B cell (primary cell): ENCODE results near the gene PHAX. TPM values are rescaled to one million over a fixed set of nuclear protein-coding genes. Genes with fewer than 3 reads are reported as not detected.
"Not testable (repeated sequence)": the region's sequence is repeated elsewhere in the genome, so short reads cannot be mapped to it uniquely, and the experiment has no call there.

ENCODE experiments used
- ATAC-seq: fragments of 200-7000 bp; cut with Tn5 transposase; one replicate; pipeline ENCODE4 v1.10.0; 2021; ENCODE audit warnings: low read depth, mild to moderate bottlenecking, moderate number of reproducible peaks, moderate library complexity
- CTCF ChIA-PET: fragments of 350-600 bp; sonication (Branson Sonifier 250); formaldehyde crosslinking; loops from one replicate; lab custom pipeline; 2021; ENCODE audit warnings: antibody characterized with exemption, inconsistent platforms; lab: Charles Lee
- POLR2A ChIA-PET: fragments of 350-600 bp; sonication (Branson Sonifier 250); formaldehyde crosslinking; loops from one replicate; lab custom pipeline; 2021; ENCODE audit warnings: antibody characterized with exemption; lab: Charles Lee
- DNase-seq: peaks from one replicate; pipeline ENCODE4 v3.0.0; 2013
- H2AFZ ChIP-seq: 2 replicates; pipeline ENCODE4 v1.6.1; 2012; ENCODE audit warnings: mild to moderate bottlenecking, low read depth, low read length; ENCODE audit not compliant: insufficient read depth, poor library complexity, severe bottlenecking
- H3K27ac ChIP-seq, 2 donors: 1 replicate in 1 of 2; 2 replicates in 1 of 2; pipeline ENCODE4 v1.5.1; 2012 to 2013; ENCODE audit warnings: low read length in 2 of 2, mild to moderate bottlenecking in 2 of 2, moderate library complexity in 1 of 2
- H3K27me3 ChIP-seq, 4 experiments: fragments of 200-600 bp in 1 of 4; sonication (generic) in 1 of 4; replicated peaks in 1 of 4; 1 replicate in 2 of 4; 2 replicates in 2 of 4; pipeline versions ENCODE4 v1.6.1 to v1.7.0; 2013 to 2016; ENCODE audit warnings: low read length in 3 of 4, mild to moderate bottlenecking in 2 of 4, mixed read lengths in 1 of 4, moderate library complexity in 1 of 4; ENCODE audit not compliant: insufficient read depth in 4 of 4, control insufficient read depth in 3 of 4; ENCODE audit errors: control extremely low read depth in 1 of 4
- H3K36me3 ChIP-seq, 2 experiments: replicated peaks in 1 of 2; 1 replicate in 1 of 2; 2 replicates in 1 of 2; pipeline versions ENCODE4 v1.6.1 to v1.7.1; 2013; ENCODE audit warnings: low read length in 1 of 2; ENCODE audit not compliant: insufficient read depth in 2 of 2, control insufficient read depth in 1 of 2; ENCODE audit errors: control extremely low read depth in 1 of 2, extremely low read depth in 1 of 2
- H3K4me1 ChIP-seq, 2 donors: fragments of 200-600 bp in 1 of 2; sonication (generic) in 1 of 2; 1 replicate in 1 of 2; 2 replicates in 1 of 2; pipeline versions ENCODE4 v1.5.1 to v1.6.1; 2013 to 2017; ENCODE audit warnings: low read length in 2 of 2; ENCODE audit not compliant: control insufficient read depth in 2 of 2, insufficient read depth in 2 of 2
- H3K4me2 ChIP-seq: replicated peaks from 2 replicates; pipeline ENCODE3; 2012; ENCODE audit warnings: mild to moderate bottlenecking, low read depth, low read length; ENCODE audit not compliant: poor library complexity, severe bottlenecking
- H3K4me3 ChIP-seq, 5 experiments: fragments of 200-600 bp in 1 of 5; sonication (generic) in 1 of 5; 1 replicate in 3 of 5; 2 replicates in 2 of 5; pipeline versions ENCODE4 v1.5.1 to v1.7.0; 2011 to 2016; ENCODE audit warnings: low read length in 4 of 5, mild to moderate bottlenecking in 4 of 5, low read depth in 2 of 5, control low read depth in 1 of 5, moderate library complexity in 1 of 5; ENCODE audit not compliant: insufficient read depth in 1 of 5; ENCODE audit errors: control extremely low read depth in 1 of 5, extremely low read depth in 1 of 5
- H3K79me2 ChIP-seq: fragments of 200-600 bp; sonication (generic); one replicate; pipeline ENCODE4 v1.6.0; 2016; ENCODE audit warnings: low read length; ENCODE audit not compliant: control insufficient read depth, insufficient read depth
- H3K9ac ChIP-seq: fragments of 200-600 bp; sonication (generic); 2 replicates; pipeline ENCODE4 v1.6.1; 2017; ENCODE audit warnings: mild to moderate bottlenecking, low read length, moderate library complexity
- H3K9me3 ChIP-seq, 3 donors: one replicate each; pipeline versions ENCODE4 v1.6.1 to v1.7.1; 2013; ENCODE audit warnings: low read length in 2 of 3; ENCODE audit not compliant: control insufficient read depth in 2 of 3, insufficient read depth in 1 of 3; ENCODE audit errors: control extremely low read depth in 1 of 3
- H4K20me1 ChIP-seq: 2 replicates; pipeline ENCODE4 v1.6.0; 2012; ENCODE audit warnings: mild to moderate bottlenecking, low read length; ENCODE audit not compliant: insufficient read depth, control insufficient read depth, poor library complexity, severe bottlenecking
- H3K27ac Mint-ChIP-seq: one replicate; pipeline ENCODE4 v1.8.0; 2021; ENCODE audit warnings: mixed read lengths
- H3K27me3 Mint-ChIP-seq: one replicate; pipeline ENCODE4 v1.8.0; 2021; ENCODE audit warnings: mixed read lengths
- H3K4me1 Mint-ChIP-seq: one replicate; pipeline ENCODE4 v1.8.0; 2021; ENCODE audit warnings: mixed read lengths
- H3K4me3 Mint-ChIP-seq: one replicate; pipeline ENCODE4 v1.8.0; 2021; ENCODE audit warnings: mixed read lengths
- H3K9me3 Mint-ChIP-seq: one replicate; pipeline ENCODE4 v1.8.0; 2022; ENCODE audit warnings: mixed read lengths; ENCODE audit not compliant: insufficient read depth
- EZH2 ChIP-seq: IDR thresholded peaks from 2 replicates; pipeline ENCODE4 v1.6.1; 2012; ENCODE audit warnings: borderline replicate concordance, low read depth, mild to moderate bottlenecking, moderate library complexity, low read length; ENCODE audit not compliant: insufficient read depth, poor library complexity, severe bottlenecking
- WGBS: methylation state at CpG from one replicate; pipeline ENCODE4 v1.1.5; 2013; ENCODE audit warnings: missing lambda C conversion rate; ENCODE audit not compliant: insufficient coverage; 5-methylcytosine and 5-hydroxymethylcytosine counted together
- intact Hi-C: fragments of 100-400 bp; cut with micrococcal nuclease; formaldehyde crosslinking; loops from one replicate; pipeline ENCODE4 v1.10.0; 2022
- polyA plus RNA-seq: library from polyadenylated mRNA; depleted of rRNA; stranded (reverse); fragments of >200 nt; gene quantifications from 2 replicates; pipeline ENCODE4 v1.2.3, GENCODE V29; 2012
- total RNA-seq, 2 donors: library from RNA; stranded (reverse); fragments of 120-200 nt in 1 of 2; gene quantifications; 1 replicate in 1 of 2; 2 replicates in 1 of 2; pipeline versions ENCODE4 v1.2.3 to v1.2.4, GENCODE V29; 2013 to 2022
- TF ChIP-seq, protein P1 (sequence below): fragments of 200-600 bp; IDR thresholded peaks from one replicate; pipeline ENCODE4 v1.8.0; 2022; ENCODE audit warnings: antibody characterized with exemption, mild to moderate bottlenecking

The PHAX gene
- total and polyA plus RNA-seq, 2 donors (not counting 1 experiment from before 2014, with no cell fraction given) = 7.1 to 43.9 TPM

DNA sequence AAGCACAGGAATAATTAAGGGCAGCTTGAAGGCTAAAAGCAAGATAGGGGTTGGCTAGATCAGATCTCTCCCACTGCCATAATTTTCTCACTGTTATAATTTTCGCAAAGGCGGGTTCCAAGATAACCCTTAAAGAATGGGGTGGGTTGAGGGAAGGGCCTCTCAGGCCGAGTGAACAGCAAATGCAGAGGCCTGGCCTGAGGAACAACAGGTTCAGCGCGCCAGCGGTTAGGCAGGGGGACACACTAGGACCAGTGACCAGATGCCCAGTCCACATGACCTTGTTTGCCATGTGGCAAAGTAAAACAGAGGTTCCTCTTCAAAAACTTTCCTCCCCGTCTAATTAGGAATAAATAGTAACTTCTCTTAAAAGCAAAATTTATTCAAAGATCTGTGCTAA lies 1.2 kb upstream of the PHAX start:
- Mint-ChIP-seq H3K4me1 (peaks cover 30% of the 10 kb centered on the region), H3K4me3 (no peak overlapping the region), H3K27ac (peak overlapping the region; percentile 1), H3K9me3 (no peaks in the 10 kb centered on the region), H3K27me3 (no peaks in the 10 kb centered on the region)
- H3K27ac ChIP-seq = no peak overlapping the region
- H3K4me2 ChIP-seq = no peak overlapping the region
- intact Hi-C loops = no loop called here
- POLR2A ChIA-PET = no interaction called here
- H2AFZ ChIP-seq = no peak overlapping the region
- WGBS = 90% methylated on average over 4 of the region's 7 CpGs
- no peaks in the 10 kb centered on the region for H3K27me3 ChIP-seq
- H3K9ac ChIP-seq = no peak overlapping the region
- H4K20me1 ChIP-seq = peaks cover 33% of the 10 kb centered on the region
- no peak overlapping the region for H3K4me3 ChIP-seq
- ATAC-seq (no peak), DNase-seq (no peak)
- H3K36me3 ChIP-seq = peaks cover 1 to 13% of the 10 kb centered on the region in 2 experiments
- peaks cover 0 to 4% (median 0%) of the 10 kb centered on the region in 3 donors for H3K9me3 ChIP-seq
- H3K79me2 ChIP-seq = peaks cover 36% of the 10 kb centered on the region
- CTCF ChIA-PET = interaction anchor here (1.9 kb wide), 1 partner anchor 12 kb away, joined by 7 read pairs; no protein-coding TSS in a partner anchor
- TF ChIP-seq, protein P1, sequence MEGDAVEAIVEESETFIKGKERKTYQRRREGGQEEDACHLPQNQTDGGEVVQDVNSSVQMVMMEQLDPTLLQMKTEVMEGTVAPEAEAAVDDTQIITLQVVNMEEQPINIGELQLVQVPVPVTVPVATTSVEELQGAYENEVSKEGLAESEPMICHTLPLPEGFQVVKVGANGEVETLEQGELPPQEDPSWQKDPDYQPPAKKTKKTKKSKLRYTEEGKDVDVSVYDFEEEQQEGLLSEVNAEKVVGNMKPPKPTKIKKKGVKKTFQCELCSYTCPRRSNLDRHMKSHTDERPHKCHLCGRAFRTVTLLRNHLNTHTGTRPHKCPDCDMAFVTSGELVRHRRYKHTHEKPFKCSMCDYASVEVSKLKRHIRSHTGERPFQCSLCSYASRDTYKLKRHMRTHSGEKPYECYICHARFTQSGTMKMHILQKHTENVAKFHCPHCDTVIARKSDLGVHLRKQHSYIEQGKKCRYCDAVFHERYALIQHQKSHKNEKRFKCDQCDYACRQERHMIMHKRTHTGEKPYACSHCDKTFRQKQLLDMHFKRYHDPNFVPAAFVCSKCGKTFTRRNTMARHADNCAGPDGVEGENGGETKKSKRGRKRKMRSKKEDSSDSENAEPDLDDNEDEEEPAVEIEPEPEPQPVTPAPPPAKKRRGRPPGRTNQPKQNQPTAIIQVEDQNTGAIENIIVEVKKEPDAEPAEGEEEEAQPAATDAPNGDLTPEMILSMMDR = no peak
- no peak for TF ChIP-seq EZH2
- H3K4me1 ChIP-seq = peaks cover 11 to 23% of the 10 kb centered on the region in 2 donors

DNA sequence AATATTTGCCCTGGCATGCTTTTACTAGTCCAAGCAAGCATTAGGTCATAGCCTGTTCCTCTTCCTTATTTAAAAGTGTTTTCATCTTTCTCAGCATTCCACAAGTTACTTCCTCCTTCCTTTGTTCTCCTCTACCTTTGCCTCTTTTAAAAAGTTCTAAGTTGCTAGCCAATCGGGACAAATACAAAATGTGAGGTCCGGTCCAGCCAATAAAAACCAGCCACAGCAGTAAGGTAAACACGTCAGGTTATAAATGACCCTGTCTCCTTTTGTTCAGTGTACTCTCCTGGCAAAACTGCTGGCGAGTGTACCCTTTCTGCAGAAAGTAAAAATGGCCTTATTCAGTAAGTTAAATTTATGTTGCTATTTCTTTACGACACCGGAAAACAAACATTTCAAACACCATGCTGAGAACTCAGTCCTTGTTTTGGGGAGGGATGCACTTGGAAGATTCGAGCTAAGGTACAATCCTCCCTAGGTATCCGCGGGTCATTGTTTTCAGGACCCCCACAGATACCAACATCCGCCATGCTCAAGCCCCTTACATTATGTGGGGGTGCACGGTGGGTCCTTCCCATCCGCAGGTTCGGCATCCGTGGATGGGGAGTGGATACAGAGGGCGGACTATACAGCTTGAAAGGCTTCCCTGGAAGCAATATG lies 646 bp upstream of the PHAX start:
- ATAC-seq, H3K27ac ChIP-seq, H3K27me3 Mint-ChIP-seq, H3K27me3 ChIP-seq, DNase-seq, H3K9me3 Mint-ChIP-seq, POLR2A ChIA-PET, H3K9me3 ChIP-seq: not testable (repeated sequence)
- H3K9ac ChIP-seq = peak overlapping the region; percentile 77
- Mint-ChIP-seq H3K4me1 (peaks cover 27% of the 10 kb centered on the region), H3K27ac (peak overlapping the region; percentile 97), H3K4me3 (peak overlapping the region; percentile 99)
- H3K79me2 ChIP-seq = peaks cover 42% of the 10 kb centered on the region
- peaks cover 3 to 16% of the 10 kb centered on the region in 2 experiments for H3K36me3 ChIP-seq
- peak overlapping the region; percentile 92 for H3K4me2 ChIP-seq
- intact Hi-C loops = loop anchor here (1.0 to 2.0 kb wide), 3 partner anchors 177 to 917 kb away; partner anchors contain the start of genes GRAMD2B and PRRC1
- CTCF ChIA-PET = interaction anchor here (0.6 to 1.9 kb wide), 9 partner anchors 9 to 473 kb away, joined by 3 to 7 read pairs (median 3); partner anchors contain the start of gene C5orf63
- H4K20me1 ChIP-seq = peaks cover 38% of the 10 kb centered on the region
- 92% methylated on average over 4 of the region's 15 CpGs for WGBS
- H2AFZ ChIP-seq = peak overlapping the region; percentile 97
- peaks cover 14 to 19% of the 10 kb centered on the region in 2 donors for H3K4me1 ChIP-seq
- peak overlapping the region in 4 of 5 experiments; percentile 69 to 93 (median 88) for H3K4me3 ChIP-seq
